H9 (cell line): ENCODE data around the gene LIF. TPM values are rescaled to one million over a fixed set of nuclear protein-coding genes. Genes with fewer than 3 reads are reported as not detected.

Source experiments
- DNase-seq: peaks from one replicate; pipeline ENCODE4 v3.0.0-alpha.2; 2017
- H2AFZ ChIP-seq: one replicate; pipeline ENCODE4 v1.6.1; 2013; ENCODE audit warnings: mild to moderate bottlenecking, low read length, control low read depth, moderate library complexity
- H2AK5ac ChIP-seq: 2 replicates; pipeline ENCODE4 v1.6.1; 2013; ENCODE audit warnings: low read length, control low read depth, mixed read lengths; ENCODE audit not compliant: insufficient read length
- H2BK120ac ChIP-seq: one replicate; pipeline ENCODE4 v1.6.1; 2013; ENCODE audit warnings: low read depth, mild to moderate bottlenecking, low read length, control low read depth, inconsistent platforms; ENCODE audit not compliant: poor library complexity, severe bottlenecking
- H2BK12ac ChIP-seq: 2 replicates; pipeline ENCODE4 v1.6.1; 2013; ENCODE audit warnings: low read length, control low read depth, mixed read lengths, low read depth; ENCODE audit not compliant: insufficient read length
- H2BK15ac ChIP-seq: 2 replicates; pipeline ENCODE4 v1.6.1; 2013; ENCODE audit warnings: low read depth, low read length, control low read depth
- H2BK20ac ChIP-seq: one replicate; pipeline ENCODE4 v1.6.1; 2013; ENCODE audit warnings: low read depth, mild to moderate bottlenecking, low read length, control low read depth, inconsistent platforms; ENCODE audit not compliant: poor library complexity, severe bottlenecking
- H2BK5ac ChIP-seq: 2 replicates; pipeline ENCODE4 v1.6.1; 2013; ENCODE audit warnings: low read length, control low read depth, mixed read lengths; ENCODE audit not compliant: insufficient read length
- H3K14ac ChIP-seq: 2 replicates; pipeline ENCODE4 v1.6.1; 2013; ENCODE audit warnings: low read length, control low read depth; ENCODE audit not compliant: insufficient read depth
- H3K18ac ChIP-seq: 2 replicates; pipeline ENCODE4 v1.6.1; 2013; ENCODE audit warnings: low read depth, mild to moderate bottlenecking, mixed read lengths, low read length, control low read depth; ENCODE audit not compliant: insufficient read length
- H3K23ac ChIP-seq: 2 replicates; pipeline ENCODE4 v1.6.1; 2013; ENCODE audit warnings: low read length, control low read depth, mixed read lengths, low read depth; ENCODE audit not compliant: insufficient read length
- H3K23me2 ChIP-seq: 2 replicates; pipeline ENCODE4 v1.6.1; 2013; ENCODE audit warnings: low read depth, mild to moderate bottlenecking, mixed read lengths, low read length, control low read depth; ENCODE audit not compliant: insufficient read length, poor library complexity, severe bottlenecking
- H3K27ac ChIP-seq: 2 replicates; pipeline ENCODE4 v1.5.1; 2013; ENCODE audit warnings: low read length, control low read depth, mixed read lengths, low read depth; ENCODE audit not compliant: insufficient read length
- H3K27me3 ChIP-seq: 2 replicates; pipeline ENCODE4 v1.6.1; 2013; ENCODE audit warnings: low read length, control low read depth, inconsistent platforms; ENCODE audit not compliant: insufficient read depth
- H3K4ac ChIP-seq: 2 replicates; pipeline ENCODE4 v1.6.1; 2013; ENCODE audit warnings: low read depth, mild to moderate bottlenecking, control low read depth, inconsistent platforms, low read length, moderate library complexity
- H3K4me1 ChIP-seq: 2 replicates; pipeline ENCODE4 v1.6.1; 2013; ENCODE audit warnings: low read length, control low read depth, inconsistent platforms; ENCODE audit not compliant: insufficient read depth
- H3K4me2 ChIP-seq: 2 replicates; pipeline ENCODE4 v1.6.1; 2013; ENCODE audit warnings: low read length, control low read depth, mixed read lengths; ENCODE audit not compliant: insufficient read length, insufficient read depth
- H3K56ac ChIP-seq: 2 replicates; pipeline ENCODE4 v1.6.1; 2013; ENCODE audit warnings: low read depth, mild to moderate bottlenecking, mixed read lengths, low read length, control low read depth; ENCODE audit not compliant: insufficient read length
- H3K79me1 ChIP-seq: 2 replicates; pipeline ENCODE4 v1.6.1; 2013; ENCODE audit warnings: low read depth, mild to moderate bottlenecking, moderate library complexity, low read length, control low read depth, inconsistent platforms; ENCODE audit not compliant: insufficient read depth, poor library complexity, severe bottlenecking
- H3K79me2 ChIP-seq: 2 replicates; pipeline ENCODE4 v1.6.1; 2013; ENCODE audit warnings: low read length, control low read depth, inconsistent platforms; ENCODE audit not compliant: insufficient read depth
- H3K9ac ChIP-seq: 2 replicates; pipeline ENCODE4 v1.6.1; 2013; ENCODE audit warnings: low read length, control low read depth, mixed read lengths; ENCODE audit not compliant: insufficient read length; ENCODE audit errors: extremely low read depth
- H3K9me3 ChIP-seq: one replicate; pipeline ENCODE4 v1.6.1; 2013; ENCODE audit warnings: low read depth, low read length, inconsistent platforms; ENCODE audit not compliant: control insufficient read depth
- H3T11ph ChIP-seq: one replicate; pipeline ENCODE4 v1.6.1; 2013; ENCODE audit warnings: mild to moderate bottlenecking, low read length, control low read depth, inconsistent platforms
- H4K20me1 ChIP-seq: one replicate; pipeline ENCODE4 v1.6.1; 2013; ENCODE audit not compliant: control insufficient read depth, insufficient read length, insufficient read depth
- H4K5ac ChIP-seq: 2 replicates; pipeline ENCODE4 v1.6.1; 2013; ENCODE audit warnings: low read depth, mild to moderate bottlenecking, mixed read lengths, low read length, control low read depth; ENCODE audit not compliant: insufficient read length
- H4K8ac ChIP-seq: replicated peaks from 2 replicates; pipeline ENCODE4 v1.6.1; 2013; ENCODE audit warnings: low read length, control low read depth, mixed read lengths, low read depth; ENCODE audit not compliant: insufficient read length
- H4K91ac ChIP-seq: 2 replicates; pipeline ENCODE4 v1.6.1; 2013; ENCODE audit warnings: low read depth, mild to moderate bottlenecking, moderate library complexity, mixed read lengths, low read length, control low read depth; ENCODE audit not compliant: insufficient read length
- H3K27ac Mint-ChIP-seq, 3 experiments: 2 replicates in 2 of 3; 3 replicates in 1 of 3; pipeline ENCODE4 v1.8.0; 2020 to 2021; ENCODE audit warnings: mixed read lengths in 3 of 3, mild to moderate bottlenecking in 1 of 3, moderate library complexity in 1 of 3
- H3K27me3 Mint-ChIP-seq: 2 replicates; pipeline ENCODE4 v1.8.0; 2021; ENCODE audit warnings: low read depth, mild to moderate bottlenecking, moderate library complexity, mixed read lengths
- H3K36me3 Mint-ChIP-seq, 3 experiments: 2 replicates in 2 of 3; 3 replicates in 1 of 3; pipeline ENCODE4 v1.8.0; 2020 to 2021; ENCODE audit warnings: low read depth in 3 of 3, mixed read lengths in 3 of 3; ENCODE audit not compliant: insufficient read depth in 1 of 3
- H3K4me1 Mint-ChIP-seq, 2 experiments: 2 replicates each; pipeline ENCODE4 v1.8.0; 2020; ENCODE audit warnings: mixed read lengths in 2 of 2
- H3K4me3 Mint-ChIP-seq, 2 experiments: 2 replicates in 1 of 2; 3 replicates in 1 of 2; pipeline ENCODE4 v1.8.0; 2020 to 2021; ENCODE audit warnings: mild to moderate bottlenecking in 2 of 2, mixed read lengths in 2 of 2, moderate library complexity in 1 of 2
- H3K9me3 Mint-ChIP-seq, 2 experiments: 2 replicates in 1 of 2; 3 replicates in 1 of 2; pipeline ENCODE4 v1.8.0; 2020; ENCODE audit warnings: mild to moderate bottlenecking in 2 of 2, mixed read lengths in 2 of 2, moderate library complexity in 1 of 2
- CTCF ChIP-seq: fragments of 200-600 bp; sonication (generic); conservative IDR thresholded peaks from 3 replicates; pipeline ENCODE4 v1.8.0; 2021; ENCODE audit warnings: antibody characterized with exemption, mild to moderate bottlenecking
- WGBS: extraction: QIAGEN DNeasy Blood & Tissue Kit; methylation state at CpG from one replicate; pipeline ENCODE4 v1.1.7; 2013; ENCODE audit warnings: missing lambda C conversion rate, low lambda C conversion rate, mixed read lengths; ENCODE audit not compliant: insufficient read length; ENCODE audit errors: extremely low coverage; 5-methylcytosine and 5-hydroxymethylcytosine counted together
- total RNA-seq: library from RNA; stranded (reverse); gene quantifications from 2 replicates; pipeline ENCODE4 v1.2.1, GENCODE V29; 2021

The LIF gene
- total RNA-seq, 1 experiment from 2014 or later, result 6.1 TPM

GRCh38 chr22:30196880-30197336 lies 49.7 kb downstream of the LIF start:
- no peaks in the 10 kb centered on the region for H3K79me1 ChIP-seq
- H2BK20ac ChIP-seq, result no peak overlapping the region
- no peaks in the 10 kb centered on the region for H3K79me2 ChIP-seq
- H3K9ac ChIP-seq, result peak overlapping the region; percentile 9
- no peaks in the 10 kb centered on the region for H3K9me3 Mint-ChIP-seq
- no peaks in the 10 kb centered on the region for H4K20me1 ChIP-seq
- peaks cover 2% of the 10 kb centered on the region for H3K4me1 ChIP-seq
- no peaks in the 10 kb centered on the region for H3K36me3 Mint-ChIP-seq
- H3K18ac ChIP-seq, result peak overlapping the region; percentile 71
- no peak overlapping the region for H2AFZ ChIP-seq
- no peak overlapping the region for H3K56ac ChIP-seq
- peak overlapping the region; percentile 53 for H2BK12ac ChIP-seq
- H3K27ac Mint-ChIP-seq, result peak overlapping the region; percentile 85 to 96 (median 93); a peak in 5 of 7 replicates
- no peak overlapping the region for H4K91ac ChIP-seq
- no peak overlapping the region for H3T11ph ChIP-seq
- peak overlapping the region; percentile 15 for H4K5ac ChIP-seq
- H2BK120ac ChIP-seq, result peak overlapping the region; percentile 74
- no peaks in the 10 kb centered on the region for H3K9me3 ChIP-seq
- WGBS, result no CpG with 5 or more reads among the region's 2 CpGs
- H3K27ac ChIP-seq, result peak overlapping the region; percentile 88
- no peaks in the 10 kb centered on the region for H3K27me3 Mint-ChIP-seq
- no peak for TF ChIP-seq CTCF
- peak overlapping the region in 1 of 2 experiments; percentile 30; a peak in 2 of 5 replicates for H3K4me3 Mint-ChIP-seq
- no peak overlapping the region for H4K8ac ChIP-seq
- no peaks in the 10 kb centered on the region for H3K27me3 ChIP-seq
- H3K23ac ChIP-seq, result no peak overlapping the region
- no peak overlapping the region for H2BK5ac ChIP-seq
- peak overlapping the region; percentile 38; the same call in 1 of the 2 replicates for H3K14ac ChIP-seq
- no peak overlapping the region for H2BK15ac ChIP-seq
- H3K23me2 ChIP-seq, result peaks cover 3% of the 10 kb centered on the region
- H3K4me1 Mint-ChIP-seq, result peaks cover 27 to 31% of the 10 kb centered on the region in 2 experiments
- peak overlapping the region; percentile 20 for H3K4me2 ChIP-seq
- DNase-seq, result no peak
- no peak overlapping the region for H3K4ac ChIP-seq
- H2AK5ac ChIP-seq, result no peak overlapping the region
